Mesothelial cell of epicardium (in vitro differentiated cells): ENCODE data around the gene RAB31. TPM values are rescaled to one million over a fixed set of nuclear protein-coding genes. Genes with fewer than 3 reads are reported as not detected.

Experiments
- DNase-seq, 2 experiments: peaks; one replicate each; pipeline ENCODE4 v3.0.0; 2021; ENCODE audit warnings: low spot score in 2 of 2; ENCODE audit not compliant: unreplicated experiment in 2 of 2
- H3K27ac Mint-ChIP-seq: 2 replicates; pipeline ENCODE4 v1.8.0; 2021; ENCODE audit warnings: mixed read lengths
- H3K27me3 Mint-ChIP-seq: 2 replicates; pipeline ENCODE4 v1.8.0; 2021; ENCODE audit warnings: low read depth, mixed read lengths
- H3K36me3 Mint-ChIP-seq: 2 replicates; pipeline ENCODE4 v1.8.0; 2021; ENCODE audit warnings: mixed read lengths
- H3K4me1 Mint-ChIP-seq: 2 replicates; pipeline ENCODE4 v1.8.0; 2021; ENCODE audit warnings: mixed read lengths
- H3K4me3 Mint-ChIP-seq: 2 replicates; pipeline ENCODE4 v1.8.0; 2021; ENCODE audit warnings: mild to moderate bottlenecking, moderate library complexity, mixed read lengths
- H3K9me3 Mint-ChIP-seq: 2 replicates; pipeline ENCODE4 v1.8.0; 2021; ENCODE audit warnings: mixed read lengths
- CTCF ChIP-seq: fragments of 200-600 bp; sonication (generic); IDR thresholded peaks from one replicate; pipeline ENCODE4 v1.5.0; 2021; ENCODE audit warnings: antibody characterized with exemption; ENCODE audit not compliant: unreplicated experiment
- total RNA-seq: library from RNA; stranded (reverse); gene quantifications from 3 replicates; pipeline ENCODE4 v1.2.1, GENCODE V29; 2021

RAB31 gene
- total RNA-seq, 1 donor from 2014 or later, result 21.8 TPM

DNA sequence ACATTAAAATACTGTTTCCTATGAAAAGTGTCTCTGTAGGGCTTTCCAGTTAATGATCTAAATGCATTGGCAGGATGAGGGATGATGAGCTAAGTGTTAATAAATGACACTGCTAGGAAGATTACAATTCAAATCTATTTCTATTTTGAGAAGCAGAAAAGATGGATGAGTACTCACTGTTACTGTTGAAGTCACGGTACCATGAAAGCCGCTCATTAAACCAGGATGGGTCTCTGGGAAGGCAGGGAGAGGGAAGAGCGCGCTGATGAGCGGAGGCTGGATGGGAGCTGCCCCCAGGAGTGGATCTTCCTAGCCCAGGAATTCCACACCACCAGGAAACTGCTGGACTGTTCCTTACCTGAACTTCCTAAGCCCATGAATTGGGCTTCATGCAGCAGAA, 150.5 kb downstream of the RAB31 start:
- no peak for TF ChIP-seq CTCF

DNA sequence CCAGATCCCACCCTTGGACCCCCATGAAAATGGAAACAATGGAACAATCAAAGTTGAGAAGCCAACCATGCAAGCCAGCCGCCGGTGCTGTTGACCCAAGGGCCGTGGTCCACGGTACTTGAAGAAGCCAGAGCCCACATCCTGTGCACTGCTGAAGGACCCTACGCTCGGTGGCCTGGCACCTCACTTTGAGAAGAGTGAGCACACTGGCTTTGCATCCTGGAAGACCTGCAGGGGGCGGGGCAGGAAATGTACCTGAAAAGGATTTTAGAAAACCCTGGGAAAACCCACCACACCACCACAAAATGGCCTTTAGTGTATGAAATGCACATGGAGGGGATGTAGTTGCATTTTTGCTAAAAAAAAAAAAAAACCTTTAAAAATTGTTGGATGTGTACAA, 151.1 kb downstream of the RAB31 start:
- Mint-ChIP-seq H3K4me1 (no peaks in the 10 kb centered on the region), H3K27me3 (no peaks in the 10 kb centered on the region), H3K9me3 (no peaks in the 10 kb centered on the region), H3K36me3 (peaks cover 7% of the 10 kb centered on the region), H3K27ac (no peak overlapping the region), H3K4me3 (no peak overlapping the region)
- no peak for TF ChIP-seq CTCF
- DNase-seq, result no peak

More for the DNA sequence above, 150.5 kb downstream of the RAB31 start:
- Mint-ChIP-seq H3K36me3 (peaks cover 8% of the 10 kb centered on the region), H3K27ac (no peak overlapping the region), H3K4me1 (no peaks in the 10 kb centered on the region), H3K9me3 (no peaks in the 10 kb centered on the region), H3K27me3 (no peaks in the 10 kb centered on the region), H3K4me3 (no peak overlapping the region)
- DNase-seq, result no peak

GRCh38 chr18:9860682-9861081, 152.6 kb downstream of the RAB31 start:
- no peak overlapping the region for H3K27ac Mint-ChIP-seq
- H3K36me3 Mint-ChIP-seq, result peaks cover 11% of the 10 kb centered on the region
- H3K27me3 Mint-ChIP-seq, result no peaks in the 10 kb centered on the region
- H3K4me1 Mint-ChIP-seq, result no peaks in the 10 kb centered on the region
- DNase-seq, result no peak
- no peak for TF ChIP-seq CTCF
- H3K9me3 Mint-ChIP-seq, result peaks cover 6% of the 10 kb centered on the region
- H3K4me3 Mint-ChIP-seq, result no peak overlapping the region

GRCh38 chr18:9861157-9861556, 153.1 kb downstream of the RAB31 start:
- Mint-ChIP-seq H3K4me3 (no peak overlapping the region), H3K36me3 (peaks cover 15% of the 10 kb centered on the region), H3K27ac (no peak overlapping the region), H3K9me3 (peaks cover 11% of the 10 kb centered on the region), H3K27me3 (no peaks in the 10 kb centered on the region), H3K4me1 (no peaks in the 10 kb centered on the region)
- no peak for DNase-seq
- TF ChIP-seq CTCF, result no peak

DNA sequence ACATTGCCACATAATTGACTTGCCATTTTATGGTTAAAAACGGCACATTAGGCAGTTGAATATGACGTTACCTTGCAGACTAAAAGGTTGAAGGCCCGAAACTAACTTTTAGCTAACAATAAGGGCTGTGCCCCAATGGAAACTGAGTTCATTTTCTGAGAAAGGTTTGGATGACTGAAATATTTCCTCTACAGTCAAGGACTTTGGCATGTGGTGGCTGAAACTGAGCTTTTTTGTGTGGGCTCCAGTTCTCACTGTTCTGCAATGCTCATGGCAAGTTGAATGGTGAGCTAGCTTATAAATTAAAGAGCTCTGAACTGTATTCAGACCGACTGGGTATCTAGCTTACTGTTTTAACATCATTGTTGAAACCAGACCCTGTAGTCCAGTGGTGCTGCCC, 153.8 kb downstream of the RAB31 start:
- Mint-ChIP-seq H3K4me1 (no peaks in the 10 kb centered on the region), H3K36me3 (peaks cover 16% of the 10 kb centered on the region), H3K9me3 (peaks cover 14% of the 10 kb centered on the region), H3K27ac (no peak overlapping the region), H3K27me3 (no peaks in the 10 kb centered on the region), H3K4me3 (no peak overlapping the region)
- no peak for DNase-seq
- no peak for TF ChIP-seq CTCF

- DNase-seq, result no peak
- no peak overlapping the region for H3K27ac Mint-ChIP-seq
- H3K4me3 Mint-ChIP-seq, result no peak overlapping the region
- no peaks in the 10 kb centered on the region for H3K27me3 Mint-ChIP-seq
- no peaks in the 10 kb centered on the region for H3K4me1 Mint-ChIP-seq
- peaks cover 16% of the 10 kb centered on the region for H3K36me3 Mint-ChIP-seq
- TF ChIP-seq CTCF, result no peak
- H3K9me3 Mint-ChIP-seq, result peaks cover 16% of the 10 kb centered on the region
These were observed 154.6 kb downstream of the RAB31 start for GRCh38 chr18:9862686-9863085.
